ENCODE data around the gene NOD1.

GRCh38 chr7:30390736-30391636 lies 87.6 kb downstream of the NOD1 start:
- TF ChIP-seq, protein P1, sequence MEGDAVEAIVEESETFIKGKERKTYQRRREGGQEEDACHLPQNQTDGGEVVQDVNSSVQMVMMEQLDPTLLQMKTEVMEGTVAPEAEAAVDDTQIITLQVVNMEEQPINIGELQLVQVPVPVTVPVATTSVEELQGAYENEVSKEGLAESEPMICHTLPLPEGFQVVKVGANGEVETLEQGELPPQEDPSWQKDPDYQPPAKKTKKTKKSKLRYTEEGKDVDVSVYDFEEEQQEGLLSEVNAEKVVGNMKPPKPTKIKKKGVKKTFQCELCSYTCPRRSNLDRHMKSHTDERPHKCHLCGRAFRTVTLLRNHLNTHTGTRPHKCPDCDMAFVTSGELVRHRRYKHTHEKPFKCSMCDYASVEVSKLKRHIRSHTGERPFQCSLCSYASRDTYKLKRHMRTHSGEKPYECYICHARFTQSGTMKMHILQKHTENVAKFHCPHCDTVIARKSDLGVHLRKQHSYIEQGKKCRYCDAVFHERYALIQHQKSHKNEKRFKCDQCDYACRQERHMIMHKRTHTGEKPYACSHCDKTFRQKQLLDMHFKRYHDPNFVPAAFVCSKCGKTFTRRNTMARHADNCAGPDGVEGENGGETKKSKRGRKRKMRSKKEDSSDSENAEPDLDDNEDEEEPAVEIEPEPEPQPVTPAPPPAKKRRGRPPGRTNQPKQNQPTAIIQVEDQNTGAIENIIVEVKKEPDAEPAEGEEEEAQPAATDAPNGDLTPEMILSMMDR (IDR thresholded peaks at IDR 0.05): no peak
- TF ChIP-seq EP300 (IDR thresholded peaks at IDR 0.05): no peak
- no peak for TF ChIP-seq POLR2AphosphoS5 (IDR thresholded peaks at IDR 0.05)
- TF ChIP-seq POLR2A (IDR thresholded peaks at IDR 0.05): no peak
